IMR-90 (cell line): ENCODE data around the gene B3GLCT.

ENCODE experiments used
- CEBPB ChIP-seq: IDR thresholded peaks from 2 replicates; pipeline ENCODE4 v1.6.1; 2012; ENCODE audit warnings: low read depth, low read length, improper control_type of control experiment
- MXI1 ChIP-seq: IDR thresholded peaks from 2 replicates; pipeline ENCODE4 v1.6.1; 2012; ENCODE audit warnings: low read depth, mild to moderate bottlenecking, low read length, moderate library complexity, borderline replicate concordance
- POLR2A ChIP-seq: IDR thresholded peaks from 2 replicates; pipeline ENCODE4 v1.6.1; 2012; ENCODE audit warnings: mild to moderate bottlenecking, low read depth, low read length
- USF2 ChIP-seq: fragments of 150-350 bp; IDR thresholded peaks from 2 replicates; pipeline ENCODE4 v1.6.1; 2017; ENCODE audit warnings: mild to moderate bottlenecking, antibody characterized with exemption, low read length, low read depth
- TF ChIP-seq, protein P1 (sequence below): conservative IDR thresholded peaks from 2 replicates; pipeline ENCODE4 v1.5.1; 2012; ENCODE audit warnings: mild to moderate bottlenecking, low read depth, low read length, improper control_type of control experiment

DNA sequence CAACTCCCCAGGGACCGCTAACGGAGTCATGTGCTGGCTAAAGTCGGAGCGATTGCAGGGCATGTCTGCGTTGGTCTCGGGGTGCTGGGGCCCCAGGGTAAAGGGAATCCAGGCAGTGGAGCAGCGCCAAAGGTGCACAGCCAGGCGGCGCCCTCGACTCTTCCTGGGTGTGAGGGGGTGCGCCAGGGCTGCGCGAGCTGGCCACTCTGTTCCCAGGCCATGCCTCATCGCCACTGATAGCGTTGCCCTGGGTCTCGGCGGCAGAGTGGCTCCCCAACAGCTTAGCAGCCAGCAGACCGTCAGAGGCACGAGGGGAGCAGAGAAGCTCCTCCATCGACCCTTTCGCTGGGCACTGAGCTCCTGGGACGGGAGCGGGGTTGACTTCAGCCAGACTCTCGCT, 152.7 kb downstream of the B3GLCT start:
- TF ChIP-seq, protein P1, sequence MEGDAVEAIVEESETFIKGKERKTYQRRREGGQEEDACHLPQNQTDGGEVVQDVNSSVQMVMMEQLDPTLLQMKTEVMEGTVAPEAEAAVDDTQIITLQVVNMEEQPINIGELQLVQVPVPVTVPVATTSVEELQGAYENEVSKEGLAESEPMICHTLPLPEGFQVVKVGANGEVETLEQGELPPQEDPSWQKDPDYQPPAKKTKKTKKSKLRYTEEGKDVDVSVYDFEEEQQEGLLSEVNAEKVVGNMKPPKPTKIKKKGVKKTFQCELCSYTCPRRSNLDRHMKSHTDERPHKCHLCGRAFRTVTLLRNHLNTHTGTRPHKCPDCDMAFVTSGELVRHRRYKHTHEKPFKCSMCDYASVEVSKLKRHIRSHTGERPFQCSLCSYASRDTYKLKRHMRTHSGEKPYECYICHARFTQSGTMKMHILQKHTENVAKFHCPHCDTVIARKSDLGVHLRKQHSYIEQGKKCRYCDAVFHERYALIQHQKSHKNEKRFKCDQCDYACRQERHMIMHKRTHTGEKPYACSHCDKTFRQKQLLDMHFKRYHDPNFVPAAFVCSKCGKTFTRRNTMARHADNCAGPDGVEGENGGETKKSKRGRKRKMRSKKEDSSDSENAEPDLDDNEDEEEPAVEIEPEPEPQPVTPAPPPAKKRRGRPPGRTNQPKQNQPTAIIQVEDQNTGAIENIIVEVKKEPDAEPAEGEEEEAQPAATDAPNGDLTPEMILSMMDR = no peak
- TF ChIP-seq CEBPB (no peak), MXI1 (no peak), POLR2A (no peak), USF2 (no peak)
